HG03039 (cell line): ENCODE results near the gene USP3.

Experiments used
- ATAC-seq: cut with Tn5 transposase; IDR thresholded peaks from one replicate; pipeline ENCODE4 v1.9.1; 2021; ENCODE audit warnings: mild to moderate bottlenecking, moderate library complexity; ENCODE audit not compliant: unreplicated experiment

USP3 gene

GRCh38 chr15:63640146-63640545, 135.8 kb downstream of the USP3 start:
- no peak for ATAC-seq
